ENCODE measurements around the gene ADAMTS16.

The ADAMTS16 gene

DNA sequence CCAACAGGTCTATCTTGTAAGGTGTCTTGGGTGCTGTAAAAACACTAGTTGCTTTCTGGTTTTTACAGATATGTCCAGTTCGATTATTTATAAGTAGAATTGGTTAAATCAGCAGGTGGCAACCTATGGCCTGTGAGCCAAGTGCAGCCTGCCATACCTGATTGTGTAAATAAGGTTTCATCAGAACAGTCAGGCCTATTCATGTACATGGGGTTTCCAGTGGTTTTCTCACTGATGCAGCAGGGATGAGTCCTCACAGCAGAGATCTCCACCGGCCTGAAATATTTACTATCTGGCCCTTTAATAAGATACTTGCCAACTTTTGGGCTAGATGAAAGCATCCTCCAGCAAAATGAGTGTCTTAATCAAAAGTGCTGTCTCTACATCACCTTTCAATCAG lies 149.4 kb downstream of the ADAMTS16 start:
- no peak for DNase-seq

GRCh38 chr5:5290674-5291334 lies 150.7 kb downstream of the ADAMTS16 start:
- no peak for DNase-seq

DNA sequence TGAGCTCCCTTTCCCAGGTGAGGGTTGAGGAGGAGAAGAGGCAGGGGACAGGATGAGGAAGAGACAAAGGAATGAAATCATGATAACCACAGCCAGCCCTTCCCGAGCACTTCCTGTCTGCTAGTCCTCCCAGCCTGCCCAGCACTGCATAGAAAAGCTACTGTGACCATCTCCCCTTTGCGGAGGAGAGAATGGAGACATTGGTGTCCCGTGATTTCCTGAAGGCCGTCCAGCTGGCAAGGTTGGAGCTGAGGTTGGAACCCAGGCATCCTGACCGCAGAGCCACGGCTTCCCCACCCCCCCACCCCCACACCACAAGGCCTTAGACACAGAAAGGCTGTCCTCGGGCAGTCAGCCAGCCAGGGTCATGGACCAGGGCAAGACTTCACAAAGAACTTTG lies 151.2 kb downstream of the ADAMTS16 start:
- no peak for DNase-seq

- no peak for DNase-seq
Measured at GRCh38 chr5:5293029-5293428, 152.9 kb downstream of the ADAMTS16 start.

DNA sequence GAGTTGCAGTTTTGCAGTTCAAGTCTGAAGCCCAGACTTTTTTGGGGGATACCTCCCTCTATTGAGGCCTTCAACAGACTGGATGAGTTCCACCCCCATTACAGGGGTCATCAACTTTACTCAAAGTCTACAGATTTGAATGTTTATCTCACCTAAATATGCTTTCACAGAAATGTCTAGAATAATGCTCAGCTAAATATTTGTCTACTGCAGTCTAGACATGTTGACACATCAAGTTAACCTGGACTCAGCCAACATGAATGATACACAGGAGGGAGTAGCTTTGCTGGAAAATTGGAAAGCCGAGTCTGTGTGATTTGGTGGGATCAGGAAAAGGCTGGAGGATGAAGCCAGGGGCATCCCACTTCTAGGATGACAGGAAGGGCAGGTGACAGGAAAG lies 154.3 kb downstream of the ADAMTS16 start:
- DNase-seq: no peak

- no peak for DNase-seq
Measured at GRCh38 chr5:5295351-5295750, 155.2 kb downstream of the ADAMTS16 start.

DNA sequence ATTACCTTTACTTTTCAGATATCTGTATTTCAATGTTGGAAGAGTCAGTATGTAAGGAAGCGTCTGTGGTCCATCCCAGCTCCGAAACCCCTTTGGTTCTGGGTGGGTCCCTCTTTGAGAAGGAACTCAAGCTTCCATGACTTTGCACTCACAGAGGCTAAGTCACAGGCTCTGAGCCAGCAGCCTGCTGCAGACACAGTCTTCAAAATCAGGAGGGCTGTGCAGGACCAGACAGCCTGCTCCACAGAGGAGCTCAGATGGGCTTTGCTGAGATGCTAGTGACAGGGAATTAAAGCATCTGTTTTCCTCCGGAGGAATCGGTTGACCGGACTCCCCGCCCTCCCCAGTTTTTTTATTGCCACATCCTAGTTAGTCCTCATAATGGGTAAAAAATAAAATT lies 155.9 kb downstream of the ADAMTS16 start:
- no peak for DNase-seq

DNA sequence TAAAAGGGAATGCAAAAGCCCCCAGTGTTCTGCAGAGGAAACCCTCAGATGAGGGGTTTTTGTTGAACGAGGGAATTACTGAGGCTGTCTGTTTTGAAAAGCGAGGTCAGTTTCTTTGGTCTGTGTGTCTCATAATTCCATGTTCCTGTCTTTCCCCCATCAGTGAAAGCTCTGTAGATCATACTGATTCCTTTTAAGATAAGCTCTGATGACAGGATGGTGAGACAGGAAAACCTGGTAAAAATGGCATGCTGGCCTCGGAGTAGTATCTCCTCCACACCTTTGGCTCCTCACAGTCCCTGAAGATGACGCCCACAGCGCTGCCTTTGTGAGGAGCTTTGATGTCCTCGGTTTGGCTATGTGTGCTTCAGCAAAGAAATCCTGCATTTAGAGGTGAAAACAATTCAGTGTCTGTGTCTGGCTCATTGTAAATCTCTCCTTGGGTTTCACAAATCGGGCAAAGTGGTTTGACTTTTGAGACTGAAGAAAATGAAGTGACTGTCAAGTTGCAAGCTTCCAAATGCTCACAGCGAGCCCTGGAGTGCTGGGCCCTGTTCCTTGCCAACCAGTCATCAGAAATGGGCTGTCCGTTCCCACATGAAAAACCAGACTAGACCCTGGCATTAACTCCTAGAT lies 157.4 kb downstream of the ADAMTS16 start:
- no peak for DNase-seq

DNA sequence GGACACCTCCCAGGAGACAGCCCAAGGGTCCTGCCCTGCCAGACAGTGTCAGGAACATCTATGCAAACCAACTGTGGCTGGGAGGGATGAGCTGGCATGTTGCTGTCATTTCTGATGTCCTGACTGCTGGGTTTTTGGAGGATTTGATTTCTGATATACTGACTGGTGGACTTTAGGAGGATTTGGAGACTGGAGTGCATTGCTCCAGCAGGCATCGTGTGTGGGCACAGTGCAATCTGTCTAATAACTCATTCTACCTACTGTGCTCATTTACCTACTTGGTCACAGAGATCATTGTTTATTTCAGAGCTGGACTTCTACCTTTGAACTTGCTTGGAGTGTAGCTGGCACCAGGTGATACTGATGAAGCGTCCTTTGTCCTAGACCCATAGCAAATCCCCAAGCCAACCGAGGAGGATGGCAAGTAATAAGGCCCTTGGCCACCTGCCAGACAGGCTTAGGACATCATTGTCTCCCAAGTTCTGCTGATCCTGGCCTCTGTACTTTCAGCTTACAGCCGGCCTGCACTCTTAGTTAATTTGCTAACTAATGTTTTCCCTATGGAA lies 158.0 kb downstream of the ADAMTS16 start:
- no peak for DNase-seq

DNA sequence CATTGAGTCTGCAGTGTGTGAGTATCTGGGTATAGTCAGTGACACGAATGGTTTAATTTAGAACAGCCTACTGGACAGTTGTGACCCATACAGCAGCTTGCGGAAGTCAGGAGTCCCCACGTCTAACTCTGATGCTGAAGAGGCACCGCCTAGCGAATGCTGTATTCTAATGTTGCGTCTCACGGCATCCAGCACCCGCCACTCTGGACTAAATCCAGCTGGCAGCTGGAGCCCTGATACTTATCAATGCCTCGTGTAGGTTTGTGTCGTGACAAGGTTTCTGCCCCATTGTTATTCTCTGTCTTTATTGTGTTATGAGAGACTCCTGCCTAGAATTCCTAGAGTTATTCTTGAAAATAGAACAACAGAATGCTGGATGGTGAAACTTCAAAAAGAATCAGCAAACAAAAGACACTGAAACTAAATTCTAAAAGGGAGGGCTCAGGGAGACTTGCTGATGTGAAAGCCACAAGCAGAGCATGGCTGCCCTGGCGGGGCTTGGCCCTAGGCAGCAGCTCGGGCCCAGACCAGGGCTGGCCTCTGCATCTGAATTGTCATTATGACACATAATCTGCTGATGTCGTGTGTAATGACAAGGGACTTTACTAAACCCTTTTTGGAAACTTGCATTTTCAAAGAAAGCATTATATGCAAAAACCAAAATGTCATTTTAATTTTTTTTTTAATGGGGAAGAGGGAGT lies 158.9 kb downstream of the ADAMTS16 start:
- DNase-seq: no peak

- DNase-seq: no peak
Measured at GRCh38 chr5:5301176-5301575, 161.0 kb downstream of the ADAMTS16 start.

- no peak for DNase-seq
Measured at GRCh38 chr5:5302201-5302600, 162.1 kb downstream of the ADAMTS16 start.

GRCh38 chr5:5303242-5303641 lies 163.1 kb downstream of the ADAMTS16 start:
- no peak for DNase-seq

- no peak for DNase-seq
Measured at GRCh38 chr5:5304361-5305020, 164.4 kb downstream of the ADAMTS16 start.

DNA sequence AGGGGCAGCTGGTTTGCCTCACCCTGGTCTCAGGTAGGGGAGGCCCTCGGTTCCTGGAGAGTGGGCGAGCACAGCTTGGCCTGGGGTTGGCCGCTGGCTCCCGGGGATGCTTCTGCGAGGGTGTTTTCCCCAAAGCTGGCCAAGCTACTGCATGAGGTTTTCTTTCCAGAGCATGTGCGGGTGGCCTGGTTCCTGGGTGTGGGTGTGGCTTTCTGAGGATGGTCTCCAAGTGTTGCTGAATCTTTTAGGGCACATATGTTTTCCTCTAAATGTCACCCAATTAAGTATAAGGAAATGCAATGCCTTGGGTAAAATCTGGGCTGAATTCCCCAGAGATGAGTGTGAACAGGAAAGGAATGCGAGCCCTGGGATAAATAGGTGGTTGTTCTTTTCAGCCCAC lies 166.6 kb downstream of the ADAMTS16 start:
- no peak for DNase-seq

DNA sequence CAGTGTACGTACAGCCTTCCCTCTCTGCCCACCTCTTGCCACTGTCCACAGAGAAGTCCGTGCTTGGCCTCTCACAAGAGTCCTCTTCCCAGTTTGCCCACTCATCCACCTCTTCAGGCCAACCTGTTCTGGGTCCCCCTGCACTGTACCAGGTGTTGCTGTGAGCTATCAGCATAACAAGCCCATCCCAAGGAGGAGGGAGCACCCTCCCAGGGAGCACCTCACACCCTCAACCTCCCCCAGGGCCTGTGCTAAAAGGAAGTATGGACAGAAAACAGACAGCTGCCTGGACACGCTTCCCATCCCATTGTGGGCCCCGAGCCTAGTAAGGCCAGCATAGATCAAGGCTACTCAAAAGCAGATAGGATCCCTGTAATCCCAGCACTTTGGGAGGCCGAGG lies 168.2 kb downstream of the ADAMTS16 start:
- DNase-seq: no peak

- DNase-seq: no peak
Measured at GRCh38 chr5:5309645-5310044, 169.5 kb downstream of the ADAMTS16 start.

DNA sequence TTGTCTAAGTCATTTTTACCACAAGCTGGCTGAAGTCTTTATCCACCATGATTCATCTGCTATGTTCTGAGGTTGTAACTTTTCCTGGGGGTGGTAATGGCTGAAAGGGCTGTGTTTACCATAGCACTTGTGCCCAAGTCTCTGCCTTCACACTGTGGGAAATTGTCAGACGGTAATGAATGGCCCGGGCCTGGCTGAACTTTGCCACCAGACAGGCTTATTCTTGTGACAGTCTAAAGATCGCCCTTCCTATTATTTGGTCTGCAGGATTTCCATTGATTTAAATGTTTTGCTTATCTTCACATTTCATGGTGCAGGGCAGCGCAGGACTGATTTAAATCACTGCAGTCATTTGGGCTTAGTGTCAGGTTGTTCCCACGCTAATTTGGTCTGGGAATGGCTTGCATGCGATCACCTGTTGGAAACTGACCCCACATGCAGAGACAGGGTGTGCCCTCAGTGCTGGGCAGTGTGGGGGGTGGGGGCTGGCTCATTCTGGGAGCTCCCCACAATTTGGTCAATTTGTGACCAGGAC lies 173.0 kb downstream of the ADAMTS16 start:
- DNase-seq: no peak

DNA sequence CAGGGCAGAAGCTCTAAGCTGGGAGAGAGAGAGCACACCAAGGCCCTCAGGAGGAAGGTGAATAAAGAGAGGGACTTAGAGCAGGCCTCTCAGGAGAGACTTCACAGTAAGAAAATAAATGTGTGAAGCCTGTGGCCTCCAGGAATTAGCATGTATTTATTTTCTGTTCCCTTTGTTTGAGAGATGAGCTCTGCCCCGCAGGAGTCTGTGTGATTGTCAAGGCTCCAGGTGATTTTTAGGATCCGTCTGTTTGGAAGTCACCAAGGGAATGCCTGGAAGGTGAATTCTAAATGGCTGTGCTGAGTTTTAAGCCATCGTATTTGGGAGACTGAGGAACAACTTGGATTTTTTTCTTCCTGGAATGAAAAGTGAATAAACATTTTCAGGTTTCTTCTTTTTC lies 174.0 kb downstream of the ADAMTS16 start:
- no peak for DNase-seq

DNA sequence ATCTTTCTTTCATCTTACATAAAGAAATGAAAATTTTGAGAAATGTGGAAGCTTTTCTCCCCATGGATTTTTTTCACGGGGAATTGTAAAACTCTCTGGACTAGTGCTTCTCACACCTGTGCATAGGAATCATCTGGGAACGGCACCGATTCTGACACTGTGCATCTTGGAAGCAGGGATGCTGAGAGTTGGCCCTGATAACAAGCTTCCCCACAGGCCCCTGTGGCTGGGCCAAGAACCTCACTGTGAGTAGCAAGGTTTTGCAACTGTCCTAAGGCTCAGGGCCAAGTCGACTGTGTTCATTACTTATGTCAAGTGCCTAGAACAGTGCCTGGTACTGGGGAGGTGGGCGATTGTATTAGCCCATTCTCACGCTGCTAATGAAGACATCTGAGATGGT lies 174.5 kb downstream of the ADAMTS16 start:
- DNase-seq: no peak

DNA sequence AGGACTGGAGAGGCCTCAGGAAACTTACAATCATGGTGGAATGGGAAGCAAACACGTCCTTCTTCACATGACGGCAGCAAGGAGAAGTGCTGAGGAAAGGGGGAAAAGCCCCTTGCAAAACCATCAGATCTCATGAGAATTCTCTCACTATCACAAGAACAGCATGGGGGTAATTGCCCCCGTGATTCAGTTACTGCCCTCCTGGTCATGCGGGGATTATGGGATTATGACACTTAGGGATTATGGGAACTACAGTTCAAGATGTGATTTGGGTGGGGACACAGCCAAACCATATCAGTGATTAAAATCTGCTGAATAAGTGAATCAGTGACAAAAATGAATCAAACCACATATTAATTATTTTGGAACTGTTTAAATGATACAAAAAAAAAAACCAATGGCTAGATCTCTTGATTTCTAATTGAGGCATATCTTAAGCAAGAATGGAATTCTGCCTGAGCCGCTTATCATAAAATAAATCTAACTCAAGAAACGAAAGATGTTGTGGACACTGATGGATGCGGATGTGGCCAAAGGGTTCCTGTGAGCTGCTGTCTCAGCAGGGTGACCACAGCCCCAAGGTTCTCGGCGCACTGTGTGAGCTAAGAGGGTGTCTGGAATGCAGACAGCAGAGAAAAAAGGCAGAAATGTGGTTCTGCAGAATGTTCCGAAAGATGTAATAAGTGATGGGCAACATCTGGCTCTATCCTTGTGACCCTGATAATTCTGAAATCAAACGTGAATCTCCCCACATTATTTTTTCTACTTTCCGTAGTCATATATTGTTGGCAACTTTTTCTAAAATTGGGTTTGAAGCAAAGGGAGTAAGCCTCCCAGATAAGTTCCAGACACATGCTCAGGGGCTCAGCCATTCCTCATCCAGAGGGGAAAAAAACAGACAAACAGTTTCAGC lies 175.2 kb downstream of the ADAMTS16 start:
- DNase-seq: no peak

GRCh38 chr5:5316334-5316733 lies 176.2 kb downstream of the ADAMTS16 start:
- no peak for DNase-seq
